Erythroblast (primary cell): ENCODE data around the gene TAAR5.

Experiments used
- GATA1 ChIP-seq: IDR thresholded peaks from 2 replicates; pipeline ENCODE4 v1.6.1; 2011; ENCODE audit warnings: low read depth, mild to moderate bottlenecking, control low read depth, low read length, moderate library complexity
- POLR2A ChIP-seq: IDR thresholded peaks from 2 replicates; pipeline ENCODE4 v1.6.1; 2011; ENCODE audit warnings: mild to moderate bottlenecking, low read length

DNA sequence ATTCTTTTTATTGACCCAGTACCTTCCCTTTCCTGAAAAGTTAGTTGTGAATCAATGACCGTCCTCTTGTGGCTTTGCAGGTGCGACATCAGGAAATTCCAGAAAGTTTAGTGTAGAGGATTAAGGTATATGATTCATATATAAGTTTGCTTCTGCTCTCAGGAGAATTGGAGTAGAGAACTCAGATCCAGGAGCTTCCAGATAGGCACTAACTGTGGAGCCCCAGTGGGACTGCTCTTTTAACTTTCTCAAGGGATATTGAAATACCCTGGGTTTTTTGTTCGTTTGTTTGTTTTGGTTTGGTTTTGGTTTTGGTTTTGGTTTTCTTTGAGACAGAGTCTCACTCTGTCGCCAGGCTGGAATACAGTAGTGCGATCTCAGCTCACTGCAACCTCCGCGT lies 25.0 kb upstream of the TAAR5 start:
- TF ChIP-seq POLR2A (no peak), GATA1 (no peak)
